HL-60/S4 treated with phorbol 12-myristate 13-acetate at 8.2 ng/mL for 4 days and 3 days (cell line): ENCODE measurements around the gene CDK19.
"Not testable (repeated sequence)": the region's sequence is repeated elsewhere in the genome, so short reads cannot be mapped to it uniquely, and the experiment has no call there.

Experiments used
- in situ Hi-C: fragments of 300-500 bp; cut with MboI; formaldehyde crosslinking; loops from 2 replicates; pipeline ENCODE4 v1.15.0; 2022; ENCODE audit warnings: low sequenced_read_pairs

CDK19 gene

DNA sequence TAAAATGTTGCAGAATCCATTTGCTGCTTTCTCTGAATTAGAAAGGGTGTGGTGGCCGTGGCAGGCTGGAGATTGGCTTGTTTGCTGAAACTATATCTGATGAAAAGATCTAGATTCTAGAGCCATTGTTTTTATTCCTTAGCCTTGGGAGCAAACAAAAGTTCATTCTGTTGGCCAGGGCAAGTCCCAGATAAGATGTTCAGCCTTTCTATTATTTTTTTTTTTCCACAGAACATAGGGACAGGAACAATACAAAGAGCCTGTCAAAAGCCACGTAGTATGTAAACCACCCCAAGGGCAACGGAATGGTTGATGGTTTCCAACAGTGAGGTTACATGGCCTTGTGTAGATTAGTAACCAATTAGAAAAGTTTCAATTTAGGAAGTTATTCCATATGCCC lies 218.9 kb downstream of the CDK19 start:
- in situ Hi-C loops, result no loop called here

DNA sequence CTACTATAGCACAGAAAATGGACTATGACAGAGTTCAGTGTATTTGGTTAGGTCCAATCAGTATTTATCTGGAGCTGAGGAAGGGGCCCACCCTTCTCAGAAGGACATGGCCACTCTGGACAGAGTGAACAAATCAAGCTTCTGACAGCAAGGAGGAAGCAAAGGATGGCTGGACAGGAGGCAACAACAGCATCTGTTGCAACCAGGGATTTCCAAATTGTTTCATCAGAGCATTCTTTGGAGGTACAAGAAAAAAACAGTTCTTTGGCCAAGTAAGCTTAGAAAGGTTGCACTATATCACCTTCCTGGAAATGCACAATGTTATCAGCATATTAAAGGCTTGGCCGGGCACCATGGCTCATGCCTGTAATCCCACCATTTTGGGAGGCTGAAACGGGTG lies 220.2 kb downstream of the CDK19 start:
- in situ Hi-C loops, result no loop called here

GRCh38 chr6:110593637-110594036 lies 221.6 kb downstream of the CDK19 start:
- in situ Hi-C loops, result no loop called here

DNA sequence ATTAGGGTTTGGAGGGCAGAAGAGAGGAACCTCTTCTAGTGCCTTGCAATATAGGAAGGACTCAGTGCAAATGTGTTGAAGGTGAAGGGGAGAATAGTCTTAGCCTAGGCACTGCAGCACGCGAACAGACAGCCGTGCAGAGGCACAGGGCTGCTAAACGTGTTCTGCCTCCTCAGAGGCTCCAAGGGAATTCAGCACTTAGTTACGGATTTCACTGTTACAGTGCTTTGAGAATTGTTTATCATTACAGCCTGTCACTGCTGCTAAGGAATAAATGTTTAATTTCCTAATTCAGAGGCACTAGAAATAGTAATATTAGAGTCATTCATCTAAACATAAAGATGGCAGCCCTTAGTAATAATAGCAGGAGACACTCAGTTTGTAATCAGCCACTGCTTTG lies 222.5 kb downstream of the CDK19 start:
- in situ Hi-C loops, result no loop called here

GRCh38 chr6:110590821-110591351 lies 224.4 kb downstream of the CDK19 start:
- in situ Hi-C loops, result no loop called here

DNA sequence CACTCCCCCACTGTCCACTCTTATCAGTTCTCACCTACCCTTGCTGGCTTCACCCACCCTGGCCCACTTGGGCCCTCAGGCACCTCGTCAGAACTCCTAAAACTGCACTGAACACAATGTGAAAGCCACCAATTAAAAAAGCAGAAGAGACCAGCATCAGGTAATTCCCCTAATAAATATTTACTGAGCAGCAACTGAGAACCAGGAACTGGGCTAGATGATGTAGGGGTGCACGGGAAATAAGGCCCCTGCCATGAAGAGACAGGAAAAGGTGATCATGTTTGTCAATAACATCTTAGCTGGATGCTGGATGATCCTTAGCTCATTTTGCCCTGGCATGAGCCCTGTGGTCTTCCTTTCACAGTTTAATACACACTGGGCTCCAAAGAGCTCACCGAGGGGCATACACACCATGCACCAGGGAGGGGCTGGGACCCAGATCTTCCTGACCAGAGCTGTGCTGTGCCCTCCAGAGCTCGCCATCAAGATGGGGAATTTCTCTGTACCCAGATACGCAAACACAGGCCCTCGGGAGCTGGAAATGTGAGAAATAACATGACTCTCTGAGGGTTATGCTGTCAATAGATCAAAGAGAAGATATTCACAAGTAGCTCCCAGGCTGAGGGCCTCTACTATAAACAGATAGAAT lies 225.3 kb downstream of the CDK19 start:
- in situ Hi-C loops, result no loop called here

GRCh38 chr6:110587328-110587727 lies 227.9 kb downstream of the CDK19 start:
- in situ Hi-C loops, result no loop called here

GRCh38 chr6:110581679-110582078 lies 233.6 kb downstream of the CDK19 start:
- in situ Hi-C loops, result no loop called here

DNA sequence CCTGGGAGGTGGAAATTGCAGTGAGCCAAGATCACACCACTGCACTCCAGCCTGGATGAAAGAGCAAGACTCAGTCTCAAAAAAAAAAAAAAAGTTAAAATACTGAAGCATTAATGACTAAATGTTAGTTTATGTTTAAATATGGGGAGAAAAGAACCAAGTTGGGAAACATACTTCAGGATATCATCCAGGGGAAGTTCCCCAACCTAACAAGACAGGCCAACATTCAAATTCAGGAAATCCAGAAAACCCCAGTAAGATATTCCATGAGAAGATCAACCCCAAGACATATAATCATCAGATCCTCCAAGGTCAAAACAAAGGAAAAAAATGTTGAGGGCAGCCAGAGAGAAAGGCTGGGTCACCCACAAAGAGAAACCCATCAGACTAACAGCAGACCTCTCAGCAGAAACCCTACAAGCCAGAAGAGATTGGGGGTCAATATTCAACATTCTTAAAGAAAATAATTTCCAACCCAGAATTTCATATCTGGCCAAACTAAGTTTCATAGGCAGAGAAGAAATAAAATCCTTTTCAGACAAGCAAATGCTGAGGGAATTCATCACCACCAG lies 237.6 kb downstream of the CDK19 start:
- in situ Hi-C loops, result not testable (repeated sequence)

- in situ Hi-C loops, result no loop called here
These were observed 239.3 kb downstream of the CDK19 start for GRCh38 chr6:110575925-110576463.

DNA sequence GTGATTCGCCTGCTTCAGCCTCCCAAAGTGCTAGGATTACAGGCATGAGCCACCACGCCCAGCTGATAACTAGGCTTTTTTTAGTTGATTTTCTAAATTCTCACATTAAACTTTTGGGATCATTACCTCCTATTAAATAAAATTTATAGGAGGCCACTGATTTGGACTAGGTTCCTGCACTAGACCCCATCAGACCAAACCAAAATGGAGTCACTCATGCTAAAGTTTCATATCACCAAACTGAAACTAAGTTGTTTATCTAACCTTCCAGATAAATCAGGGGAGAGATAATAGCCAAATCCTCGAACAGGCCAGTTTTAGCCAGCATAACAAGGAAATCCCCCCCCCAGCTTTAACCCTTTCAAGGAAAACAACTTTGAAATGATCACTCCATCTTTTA lies 240.5 kb downstream of the CDK19 start:
- in situ Hi-C loops, result no loop called here

GRCh38 chr6:110573537-110573936 lies 241.7 kb downstream of the CDK19 start:
- in situ Hi-C loops, result no loop called here

DNA sequence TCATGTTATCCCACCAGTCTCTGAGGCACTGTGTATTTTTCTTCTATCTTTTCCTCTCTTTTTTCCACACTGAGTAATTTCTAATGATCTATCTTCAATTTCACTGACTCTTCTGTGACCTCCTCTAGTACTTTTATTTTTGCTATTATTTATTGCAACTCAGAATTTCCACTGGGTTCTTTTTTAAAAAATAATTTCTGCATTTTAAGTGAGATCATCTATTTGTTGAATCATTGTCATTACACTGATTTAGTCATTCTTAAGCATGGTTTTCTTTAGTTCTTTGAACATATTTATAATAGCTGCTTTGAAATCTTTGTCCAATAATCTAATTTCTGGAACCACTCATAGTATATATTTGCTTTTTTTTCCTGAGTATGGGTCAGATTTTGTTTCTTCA lies 242.1 kb downstream of the CDK19 start:
- in situ Hi-C loops, result no loop called here

- in situ Hi-C loops, result no loop called here
These were observed 247.1 kb downstream of the CDK19 start for GRCh38 chr6:110567957-110568696.

GRCh38 chr6:110566346-110567125 lies 248.7 kb downstream of the CDK19 start:
- in situ Hi-C loops, result no loop called here

DNA sequence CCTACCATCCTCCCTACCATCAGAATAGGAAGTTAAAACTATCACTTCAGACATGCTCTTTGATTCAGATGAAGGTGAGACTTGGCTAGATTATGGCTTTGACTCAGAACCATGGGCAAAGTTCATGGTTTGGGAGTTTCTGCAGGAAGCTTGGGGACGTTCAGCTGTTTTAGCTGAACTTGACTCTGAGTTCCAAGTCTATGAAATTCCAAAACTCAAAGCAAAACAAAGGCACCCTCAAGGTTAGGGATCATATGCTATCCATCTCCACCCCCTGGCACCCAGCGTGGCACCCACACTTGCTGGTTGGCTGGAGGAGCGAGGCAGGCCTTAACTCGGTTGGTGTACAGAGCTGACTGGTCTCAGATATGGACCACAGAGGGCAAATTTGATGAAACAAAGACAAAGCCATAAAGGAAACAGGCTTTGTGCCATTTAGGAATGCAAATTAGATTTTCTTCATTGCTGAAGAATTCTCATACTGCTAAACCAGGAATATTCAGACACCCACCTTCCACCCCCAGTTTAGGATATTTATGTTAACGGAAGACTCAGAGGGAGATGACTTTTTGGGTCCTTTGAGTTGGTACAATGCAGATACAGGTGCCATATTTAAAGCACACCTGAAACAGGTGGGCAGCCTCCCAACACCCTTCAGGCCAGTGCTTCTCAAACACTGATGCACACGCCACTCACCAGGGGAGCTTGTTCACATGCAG lies 250.4 kb downstream of the CDK19 start:
- in situ Hi-C loops, result no loop called here

- in situ Hi-C loops, result no loop called here
These were observed 251.6 kb downstream of the CDK19 start for GRCh38 chr6:110563711-110564110.

DNA sequence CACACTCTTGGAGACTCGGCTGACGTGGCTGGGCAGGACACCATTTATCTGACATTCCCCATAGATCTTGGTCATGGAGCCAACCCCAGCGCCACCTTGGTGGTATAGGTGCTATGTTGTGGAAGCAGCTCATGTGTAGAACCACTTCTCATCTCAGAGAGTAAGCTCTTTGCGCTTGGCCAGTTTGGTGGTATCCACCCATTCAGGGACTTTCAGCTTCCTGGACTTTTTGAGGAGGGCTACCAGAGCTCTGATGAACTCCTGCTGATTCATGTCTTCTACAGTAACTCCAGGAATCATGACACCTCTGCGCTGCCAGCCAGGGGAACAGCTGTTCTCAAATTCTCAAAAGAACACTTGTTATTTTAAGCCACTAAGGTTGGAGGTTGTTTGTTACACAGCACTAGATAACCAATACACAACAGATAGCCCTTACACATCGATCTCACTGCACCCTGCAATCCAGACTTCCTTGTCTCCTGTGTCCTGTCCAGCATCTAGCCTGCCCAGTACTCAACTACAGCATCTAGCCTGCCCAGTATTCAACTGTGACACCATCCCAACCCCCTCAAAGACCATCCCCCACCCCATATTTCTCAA lies 252.9 kb downstream of the CDK19 start:
- in situ Hi-C loops, result no loop called here

DNA sequence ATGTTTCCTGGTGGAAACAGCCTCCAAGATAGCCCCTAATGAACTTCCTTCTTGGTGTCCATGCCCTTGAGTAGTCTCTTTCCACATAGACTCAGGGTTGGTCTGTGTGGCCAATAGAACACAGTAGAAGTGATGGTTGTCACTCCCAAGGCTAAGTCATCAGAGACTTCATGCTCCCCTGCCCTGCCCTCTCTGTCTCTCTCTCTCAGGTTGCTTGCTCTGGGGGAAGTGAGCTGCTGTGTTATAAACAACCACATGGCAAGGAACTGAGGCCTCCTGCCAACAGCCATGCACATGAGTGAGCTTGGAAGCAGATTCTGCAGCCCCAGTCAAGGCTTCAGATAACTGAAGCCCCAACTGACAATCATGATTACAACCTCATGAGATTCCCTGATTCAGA lies 253.6 kb downstream of the CDK19 start:
- in situ Hi-C loops, result no loop called here

GRCh38 chr6:110561008-110561396 lies 254.3 kb downstream of the CDK19 start:
- in situ Hi-C loops, result no loop called here
